ENCODE measurements around the gene EPHB6. TPM values are rescaled to one million over a fixed set of nuclear protein-coding genes. Genes with fewer than 3 reads are reported as not detected.

The EPHB6 gene
- total RNA-seq, 1 experiment from 2014 or later = 30.5 TPM

DNA sequence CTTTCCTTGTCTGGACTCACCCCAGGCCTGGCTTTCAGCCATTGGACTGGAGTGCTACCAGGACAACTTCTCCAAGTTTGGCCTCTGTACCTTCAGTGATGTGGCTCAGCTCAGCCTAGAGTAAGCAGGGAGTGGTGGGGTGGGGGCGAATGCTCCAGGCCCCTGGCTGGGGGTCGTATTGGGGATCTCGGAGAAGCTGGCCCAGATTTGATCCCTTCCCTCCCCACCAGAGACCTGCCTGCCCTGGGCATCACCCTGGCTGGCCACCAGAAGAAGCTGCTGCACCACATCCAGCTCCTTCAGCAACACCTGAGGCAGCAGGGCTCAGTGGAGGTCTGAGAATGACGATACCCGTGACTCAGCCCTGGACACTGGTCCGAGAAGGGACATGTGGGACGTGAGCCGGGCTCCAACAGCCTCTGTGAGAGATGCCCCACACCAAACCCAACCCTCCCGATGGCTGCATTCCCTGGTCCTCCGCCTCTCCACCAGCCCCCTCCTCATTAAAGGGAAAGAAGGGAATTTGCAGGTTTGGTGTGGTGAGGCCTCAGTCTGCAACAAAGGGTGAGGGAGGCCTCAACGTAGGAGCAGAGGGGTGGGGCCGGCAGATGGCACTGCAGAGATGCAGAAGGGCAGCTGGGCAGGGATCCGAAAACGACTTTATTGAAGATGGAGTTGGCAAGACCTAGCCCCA, 15.8 kb downstream of the EPHB6 start:
- Histone ChIP-seq H3K27ac (ENCODE audit: low read length) (no peak overlapping the region), H3K9ac (ENCODE audit: low read length) (no peak overlapping the region), H3K9me2 (replicated peaks; ENCODE audit: low read length) (no peaks in the 10 kb centered on the region), H3K9me3 (ENCODE audit: low read length) (no peaks in the 10 kb centered on the region), H3K36me3 (ENCODE audit: low read depth, low read length) (no peaks in the 10 kb centered on the region), H3K4me2 (ENCODE audit: low read length) (no peak overlapping the region), H3K27me3 (ENCODE audit: low read length) (no peaks in the 10 kb centered on the region), H3K79me2 (ENCODE audit: low read length) (no peaks in the 10 kb centered on the region), H4K20me1 (ENCODE audit: low read length) (no peaks in the 10 kb centered on the region), H2AFZ (ENCODE audit: low read length) (no peak overlapping the region), H3F3A (ENCODE audit: low read length, unreplicated experiment) (no peaks in the 10 kb centered on the region), H3K4me1 (ENCODE audit: insufficient read depth, low read length) (no peaks in the 10 kb centered on the region), H3K4me3 (ENCODE audit: low read length) (no peak overlapping the region)
- intact Hi-C loops (cut with micrococcal nuclease) = no loop called here
- ChIA-PET CTCF (interaction anchor here (1.0 kb wide), 1 partner anchor 8 kb away, joined by 3 read pairs; no protein-coding TSS in a partner anchor), POLR2A (ENCODE audit: unreplicated experiment) (no interaction called here)
- no peak for DNase-seq
- TSS peak; percentile 27 for BruUV-seq (replicated peaks)
- ATAC-seq = no peak
- no peak for TF ChIP-seq CTCF (conservative IDR thresholded peaks at IDR 0.05; ENCODE audit: low read depth, low read length)
- no peak for TF ChIP-seq EZH2phosphoT487 (IDR thresholded peaks at IDR 0.05; ENCODE audit: borderline replicate concordance, low read length)
- TF ChIP-seq EZH2 (IDR thresholded peaks at IDR 0.05; ENCODE audit: low read length, unreplicated experiment) = no peak

GRCh38 chr7:142871260-142872105, 16.6 kb downstream of the EPHB6 start:
- H3F3A ChIP-seq (ENCODE audit: low read length, unreplicated experiment) = no peaks in the 10 kb centered on the region
- H3K9me3 ChIP-seq (ENCODE audit: low read length) = no peaks in the 10 kb centered on the region
- BruUV-seq (replicated peaks) = no TSS peak
- no peak overlapping the region for H3K4me2 ChIP-seq (ENCODE audit: low read length)
- no peak overlapping the region for H2AFZ ChIP-seq (ENCODE audit: low read length)
- no peaks in the 10 kb centered on the region for H4K20me1 ChIP-seq (ENCODE audit: low read length)
- H3K9me2 ChIP-seq (replicated peaks; ENCODE audit: low read length) = no peaks in the 10 kb centered on the region
- H3K4me1 ChIP-seq (ENCODE audit: insufficient read depth, low read length) = no peaks in the 10 kb centered on the region
- CTCF ChIA-PET = interaction anchor here (1.0 kb wide), 1 partner anchor 8 kb away, joined by 3 read pairs; no protein-coding TSS in a partner anchor
- no peak for TF ChIP-seq EZH2phosphoT487 (IDR thresholded peaks at IDR 0.05; ENCODE audit: borderline replicate concordance, low read length)
- TF ChIP-seq EZH2 (IDR thresholded peaks at IDR 0.05; ENCODE audit: low read length, unreplicated experiment) = no peak
- TF ChIP-seq CTCF (conservative IDR thresholded peaks at IDR 0.05; ENCODE audit: low read depth, low read length) = no peak
- ATAC-seq = no peak
- POLR2A ChIA-PET (ENCODE audit: unreplicated experiment) = no interaction called here
- intact Hi-C loops (cut with micrococcal nuclease) = no loop called here
- no peak overlapping the region for H3K4me3 ChIP-seq (ENCODE audit: low read length)
- no peaks in the 10 kb centered on the region for H3K27me3 ChIP-seq (ENCODE audit: low read length)
- H3K9ac ChIP-seq (ENCODE audit: low read length) = no peak overlapping the region
- no peaks in the 10 kb centered on the region for H3K79me2 ChIP-seq (ENCODE audit: low read length)
- DNase-seq = no peak
- no peaks in the 10 kb centered on the region for H3K36me3 ChIP-seq (ENCODE audit: low read depth, low read length)
- no peak overlapping the region for H3K27ac ChIP-seq (ENCODE audit: low read length)

Measured in PC-3 (cell line).